Fibroblast of lung (primary cell): ENCODE results near the gene ZNF230. TPM values are rescaled to one million over a fixed set of nuclear protein-coding genes. Genes with fewer than 3 reads are reported as not detected.

Experiments
- DNase-seq, 2 donors: peaks; one replicate each; pipeline versions ENCODE4 v3.0.0 to v3.0.0-alpha.2; 2010; ENCODE audit warnings: low read depth in 2 of 2
- H2AFZ ChIP-seq: 2 replicates; pipeline ENCODE4 v1.5.1; 2012; ENCODE audit warnings: low read length, control low read depth, inconsistent platforms
- H3K27ac ChIP-seq: 2 replicates; pipeline ENCODE4 v1.5.1; 2011; ENCODE audit warnings: low read length, control low read depth; ENCODE audit not compliant: insufficient read depth
- H3K27me3 ChIP-seq: 2 replicates; pipeline ENCODE4 v1.5.1; 2011; ENCODE audit warnings: mild to moderate bottlenecking, low read length; ENCODE audit not compliant: control insufficient read depth, insufficient read depth
- H3K36me3 ChIP-seq: 2 replicates; pipeline ENCODE4 v1.5.1; 2011; ENCODE audit warnings: low read length; ENCODE audit not compliant: control insufficient read depth, insufficient read depth
- H3K4me1 ChIP-seq: 2 replicates; pipeline ENCODE4 v1.5.1; 2011; ENCODE audit warnings: low read length; ENCODE audit not compliant: control insufficient read depth, insufficient read depth; ENCODE audit errors: extremely low read depth
- H3K4me2 ChIP-seq: 2 replicates; pipeline ENCODE4 v1.5.1; 2011; ENCODE audit warnings: low read length, control low read depth; ENCODE audit not compliant: insufficient read depth; ENCODE audit errors: extremely low read depth
- H3K4me3 ChIP-seq, 4 experiments: fragments of 200-600 bp in 1 of 4; sonication (generic) in 1 of 4; replicated peaks in 1 of 4; 2 replicates each; pipeline ENCODE4 v1.5.1; 2011 to 2016; ENCODE audit warnings: low read length in 4 of 4, low read depth in 3 of 4, mild to moderate bottlenecking in 3 of 4, control low read depth in 2 of 4, inconsistent platforms in 1 of 4, mixed read lengths in 1 of 4; ENCODE audit not compliant: insufficient read depth in 1 of 4; ENCODE audit errors: control extremely low read depth in 1 of 4
- H3K79me2 ChIP-seq: 2 replicates; pipeline ENCODE4 v1.5.1; 2012; ENCODE audit warnings: mild to moderate bottlenecking, low read length, inconsistent platforms; ENCODE audit not compliant: control insufficient read depth, insufficient read depth
- H3K9ac ChIP-seq: 2 replicates; pipeline ENCODE4 v1.5.1; 2011; ENCODE audit warnings: mild to moderate bottlenecking, low read length, control low read depth; ENCODE audit not compliant: insufficient read depth
- H3K9me3 ChIP-seq: 2 replicates; pipeline ENCODE4 v1.5.1; 2012; ENCODE audit warnings: low read depth, low read length; ENCODE audit not compliant: control insufficient read depth, insufficient read depth
- H4K20me1 ChIP-seq: 2 replicates; pipeline ENCODE4 v1.5.1; 2011; ENCODE audit warnings: low read length; ENCODE audit not compliant: control insufficient read depth, insufficient read depth; ENCODE audit errors: extremely low read depth
- EZH2 ChIP-seq: IDR thresholded peaks from 2 replicates; pipeline ENCODE4 v1.5.1; 2012; ENCODE audit warnings: low read length, control low read depth, mild to moderate bottlenecking; ENCODE audit errors: missing control alignments
- polyA plus RNA-seq, 2 donors: library from polyadenylated mRNA; depleted of rRNA in 1 of 2; stranded (reverse) in 1 of 2; unstranded in 1 of 2; fragments of >200 nt; gene quantifications; 2 replicates each; pipeline ENCODE4 v1.2.1, GENCODE V29; 2011 to 2012; ENCODE audit warnings: missing spikeins in 1 of 2
- total RNA-seq: library from RNA; depleted of rRNA; stranded (reverse); fragments of >200 nt; gene quantifications from 2 replicates; pipeline ENCODE4 v1.2.1, GENCODE V29; 2014
- TF ChIP-seq, protein P1 (sequence below), 2 donors: IDR thresholded peaks in 1 of 2; conservative IDR thresholded peaks in 1 of 2; 1 replicate in 1 of 2; 2 replicates in 1 of 2; pipeline ENCODE4 v1.5.1; 2011 to 2012; ENCODE audit warnings: low read length in 2 of 2, control low read depth in 1 of 2, inconsistent platforms in 1 of 2, low read depth in 1 of 2, mild to moderate bottlenecking in 1 of 2

The ZNF230 gene
- total and polyA plus RNA-seq, 2 donors (not counting 1 experiment from before 2014, with no cell fraction given) = 3.5 to 4.0 TPM

DNA sequence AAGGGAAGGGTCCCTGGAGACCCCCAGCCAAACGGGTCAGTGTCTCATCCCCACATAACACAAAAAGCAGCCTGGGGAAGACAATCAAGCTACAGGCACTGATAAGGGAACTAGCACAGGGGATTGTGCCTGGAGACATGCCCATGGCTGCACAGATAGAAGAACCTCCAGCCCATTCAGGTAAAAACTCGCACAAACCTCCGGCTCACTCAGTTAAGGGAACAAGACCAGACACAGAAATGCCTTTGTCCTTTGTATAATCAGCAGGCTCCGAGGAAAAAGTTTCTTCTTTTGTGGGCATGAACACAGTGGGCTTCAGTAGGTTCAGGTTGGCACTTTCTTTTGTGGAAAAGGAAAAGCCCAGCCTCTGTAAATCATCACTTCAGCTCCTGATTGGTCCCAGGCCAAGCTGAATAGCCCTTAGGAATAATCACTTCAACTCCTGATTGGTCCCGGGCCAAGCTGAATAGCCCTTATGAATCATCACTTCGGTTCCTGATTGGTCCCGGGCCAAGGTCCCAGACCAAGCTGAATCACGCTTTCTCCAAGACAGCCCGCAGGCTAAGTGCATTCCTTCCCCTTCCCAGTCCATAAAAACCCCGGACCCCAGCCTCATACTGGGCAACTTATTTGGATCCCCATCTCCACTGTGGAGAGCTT is 5.0 kb upstream of the ZNF230 start:
- H3K4me2 ChIP-seq = no peak overlapping the region
- peaks cover 3% of the 10 kb centered on the region for H3K4me1 ChIP-seq
- no peaks in the 10 kb centered on the region for H3K27me3 ChIP-seq
- H3K36me3 ChIP-seq = peaks cover 2% of the 10 kb centered on the region
- H3K9me3 ChIP-seq = no peaks in the 10 kb centered on the region
- H3K79me2 ChIP-seq = no peaks in the 10 kb centered on the region
- H3K27ac ChIP-seq = no peak overlapping the region
- no peak overlapping the region for H3K9ac ChIP-seq
- peak in 1 of 2 donors; percentile 61 for DNase-seq
- H3K4me3 ChIP-seq = no peak overlapping the region
- H4K20me1 ChIP-seq = no peaks in the 10 kb centered on the region
- no peak for TF ChIP-seq EZH2
- TF ChIP-seq, protein P1, sequence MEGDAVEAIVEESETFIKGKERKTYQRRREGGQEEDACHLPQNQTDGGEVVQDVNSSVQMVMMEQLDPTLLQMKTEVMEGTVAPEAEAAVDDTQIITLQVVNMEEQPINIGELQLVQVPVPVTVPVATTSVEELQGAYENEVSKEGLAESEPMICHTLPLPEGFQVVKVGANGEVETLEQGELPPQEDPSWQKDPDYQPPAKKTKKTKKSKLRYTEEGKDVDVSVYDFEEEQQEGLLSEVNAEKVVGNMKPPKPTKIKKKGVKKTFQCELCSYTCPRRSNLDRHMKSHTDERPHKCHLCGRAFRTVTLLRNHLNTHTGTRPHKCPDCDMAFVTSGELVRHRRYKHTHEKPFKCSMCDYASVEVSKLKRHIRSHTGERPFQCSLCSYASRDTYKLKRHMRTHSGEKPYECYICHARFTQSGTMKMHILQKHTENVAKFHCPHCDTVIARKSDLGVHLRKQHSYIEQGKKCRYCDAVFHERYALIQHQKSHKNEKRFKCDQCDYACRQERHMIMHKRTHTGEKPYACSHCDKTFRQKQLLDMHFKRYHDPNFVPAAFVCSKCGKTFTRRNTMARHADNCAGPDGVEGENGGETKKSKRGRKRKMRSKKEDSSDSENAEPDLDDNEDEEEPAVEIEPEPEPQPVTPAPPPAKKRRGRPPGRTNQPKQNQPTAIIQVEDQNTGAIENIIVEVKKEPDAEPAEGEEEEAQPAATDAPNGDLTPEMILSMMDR (conservative IDR thresholded peaks at IDR 0.05 in 1 of 2, IDR thresholded peaks at IDR 0.05 in 1 of 2; ENCODE audit: low read depth in 1 of 2, low read length in 2 of 2) = no peak
- H2AFZ ChIP-seq = no peak overlapping the region

DNA sequence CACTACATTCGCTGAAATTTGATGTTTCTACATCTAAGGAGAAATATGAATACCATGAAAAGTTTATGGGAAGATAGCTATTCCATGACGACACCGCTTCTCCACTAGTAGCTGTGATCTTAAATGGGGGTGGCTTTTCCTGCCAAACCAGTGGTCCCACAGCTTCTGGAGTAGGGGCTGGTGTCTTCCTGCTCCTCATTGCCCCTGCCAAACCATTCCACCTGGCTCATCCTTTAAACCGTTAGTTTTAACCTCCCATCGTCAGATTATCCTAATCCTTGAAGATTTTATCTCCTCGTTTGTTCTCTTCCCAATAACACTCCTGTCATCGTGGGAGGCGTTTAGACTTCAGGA is 568 bp upstream of the ZNF230 start:
- H3K27me3 ChIP-seq = no peaks in the 10 kb centered on the region
- H3K27ac ChIP-seq = peak overlapping the region; percentile 76
- no peaks in the 10 kb centered on the region for H3K36me3 ChIP-seq
- H4K20me1 ChIP-seq = no peaks in the 10 kb centered on the region
- H3K4me2 ChIP-seq = peak overlapping the region; percentile 80
- TF ChIP-seq EZH2 = no peak
- TF ChIP-seq, protein P1 (conservative IDR thresholded peaks at IDR 0.05 in 1 of 2, IDR thresholded peaks at IDR 0.05 in 1 of 2; ENCODE audit: low read depth in 1 of 2, low read length in 2 of 2) = no peak
- H3K9me3 ChIP-seq = no peaks in the 10 kb centered on the region
- H3K4me1 ChIP-seq = peaks cover 3% of the 10 kb centered on the region
- no peak for DNase-seq
- peak overlapping the region; percentile 55 for H3K9ac ChIP-seq
- peaks cover 4% of the 10 kb centered on the region for H3K79me2 ChIP-seq
- peak overlapping the region; percentile 52 to 96 (median 77) for H3K4me3 ChIP-seq
- H2AFZ ChIP-seq = peak overlapping the region; percentile 98

DNA sequence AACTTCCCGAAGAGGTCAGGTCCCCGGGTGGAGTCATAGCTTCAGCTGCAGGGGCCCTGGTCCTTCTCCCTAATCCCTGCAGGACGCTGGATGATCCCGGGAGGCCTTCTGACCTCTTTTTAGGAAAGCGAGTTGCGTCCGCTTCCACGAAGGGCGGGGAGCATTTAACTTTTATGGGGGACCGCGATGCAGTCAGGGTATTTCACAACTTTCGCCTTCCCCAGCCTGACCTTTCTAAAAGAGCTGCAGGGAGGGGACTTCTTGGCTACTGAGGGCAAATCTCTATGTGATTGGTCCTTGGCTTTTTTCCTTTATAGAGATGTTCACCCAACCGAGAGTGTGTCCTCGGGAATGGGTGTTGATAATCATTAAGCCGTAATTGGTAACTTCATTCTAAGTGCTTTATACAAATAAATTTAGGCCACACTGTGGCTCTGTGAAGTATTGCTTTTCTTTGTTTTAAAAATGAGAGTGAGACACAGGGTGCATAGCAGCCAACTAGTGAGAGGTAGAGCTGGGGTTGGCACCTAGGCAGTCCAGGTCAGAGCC is 778 bp downstream of the ZNF230 start:
- DNase-seq = peak in 1 of 2 donors; percentile 0
- Histone ChIP-seq H4K20me1 (no peaks in the 10 kb centered on the region), H3K36me3 (no peaks in the 10 kb centered on the region), H3K27me3 (no peaks in the 10 kb centered on the region), H3K9ac (peak overlapping the region; percentile 57), H3K27ac (peak overlapping the region; percentile 76), H3K4me2 (peak overlapping the region; percentile 86), H3K4me1 (peaks cover 3% of the 10 kb centered on the region), H3K79me2 (peaks cover 4% of the 10 kb centered on the region), H2AFZ (peak overlapping the region; percentile 86), H3K9me3 (no peaks in the 10 kb centered on the region), H3K4me3 (peak overlapping the region; percentile 52 to 96 (median 77))
- no peak for TF ChIP-seq EZH2
- TF ChIP-seq, protein P1 (conservative IDR thresholded peaks at IDR 0.05 in 1 of 2, IDR thresholded peaks at IDR 0.05 in 1 of 2; ENCODE audit: low read depth in 1 of 2, low read length in 2 of 2) = no peak
